B cell (primary cell): ENCODE data around the gene VIL1.

Experiments used
- CTCF ChIP-seq: fragments of 200-600 bp; IDR thresholded peaks from one replicate; pipeline ENCODE4 v1.8.0; 2022; ENCODE audit warnings: antibody characterized with exemption, mild to moderate bottlenecking
- EZH2 ChIP-seq: IDR thresholded peaks from 2 replicates; pipeline ENCODE4 v1.6.1; 2012; ENCODE audit warnings: borderline replicate concordance, low read depth, mild to moderate bottlenecking, moderate library complexity, low read length; ENCODE audit not compliant: insufficient read depth, poor library complexity, severe bottlenecking

GRCh38 chr2:218397463-218397819, 21.5 kb upstream of the VIL1 start:
- TF ChIP-seq CTCF (no peak), EZH2 (no peak)
